ENCODE results near the gene PRKAG2.
"Not testable (repeated sequence)": the region's sequence is repeated elsewhere in the genome, so short reads cannot be mapped to it uniquely, and the experiment has no call there.

PRKAG2 gene

GRCh38 chr7:151885202-151885580, 8.3 kb upstream of the PRKAG2 start:
- in situ Hi-C loops (cut with MboI; ENCODE audit: low sequenced_read_pairs), result no loop called here

DNA sequence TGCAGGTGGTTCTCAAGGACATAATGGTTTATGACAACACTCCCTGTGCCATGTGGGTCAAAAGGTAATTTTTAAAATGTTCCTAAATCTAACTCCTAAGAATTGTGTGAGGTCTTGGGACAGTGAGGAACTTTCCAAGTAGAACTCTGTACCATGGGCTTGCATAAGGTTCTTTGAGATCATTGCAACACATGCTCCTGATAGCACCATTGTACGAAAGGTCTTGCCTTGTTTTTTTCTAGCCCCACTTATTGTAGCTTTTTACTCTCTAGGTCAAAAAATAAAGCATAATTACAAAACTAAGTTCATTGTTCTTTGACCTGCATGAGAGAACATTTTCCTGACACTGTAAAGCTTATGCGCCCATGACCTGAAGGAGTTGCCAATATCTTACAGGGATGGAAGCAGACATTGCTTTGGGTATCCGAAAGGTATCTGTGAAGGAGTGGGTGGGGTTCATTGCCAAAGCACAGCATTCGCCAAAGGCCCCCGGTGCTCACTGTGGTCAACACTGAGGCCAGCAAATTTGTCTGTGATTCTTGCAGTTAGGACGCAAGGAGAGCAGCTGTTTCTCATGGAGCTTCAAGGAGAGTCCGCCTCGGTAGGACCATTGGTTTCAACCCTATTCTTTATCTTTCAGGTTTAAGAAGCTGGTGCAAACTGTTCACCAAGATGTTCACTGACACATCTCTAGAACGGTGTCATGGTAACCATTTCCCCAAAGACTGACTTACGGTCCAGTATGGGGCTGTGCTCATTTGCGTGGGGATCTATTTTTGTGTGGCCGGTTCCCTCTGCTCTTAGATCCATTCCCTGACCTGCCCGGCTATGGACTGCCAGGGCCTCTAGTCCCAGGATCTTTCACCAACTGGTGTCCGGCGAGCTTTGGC, 7.6 kb upstream of the PRKAG2 start:
- in situ Hi-C loops (cut with MboI; ENCODE audit: low sequenced_read_pairs), result no loop called here

DNA sequence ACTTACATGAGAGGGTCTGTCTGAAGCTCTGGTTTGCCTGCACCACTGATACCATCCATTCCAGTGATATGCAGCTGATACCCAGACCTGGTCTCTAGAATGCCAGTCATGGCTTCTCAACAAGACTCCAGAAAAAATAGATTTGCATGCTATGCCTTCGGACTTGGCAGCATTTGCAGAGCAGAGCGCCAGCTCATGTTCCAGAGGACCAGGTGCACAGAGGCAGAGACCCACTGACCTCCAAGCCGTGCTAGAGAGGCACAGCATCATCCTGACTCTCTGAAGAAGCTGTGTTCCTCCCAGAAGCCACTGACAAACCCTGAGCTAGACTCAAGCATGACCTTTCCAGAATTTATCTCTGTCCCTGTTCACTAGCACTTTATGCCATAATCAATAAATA, 6.9 kb upstream of the PRKAG2 start:
- in situ Hi-C loops (cut with MboI; ENCODE audit: low sequenced_read_pairs), result no loop called here

DNA sequence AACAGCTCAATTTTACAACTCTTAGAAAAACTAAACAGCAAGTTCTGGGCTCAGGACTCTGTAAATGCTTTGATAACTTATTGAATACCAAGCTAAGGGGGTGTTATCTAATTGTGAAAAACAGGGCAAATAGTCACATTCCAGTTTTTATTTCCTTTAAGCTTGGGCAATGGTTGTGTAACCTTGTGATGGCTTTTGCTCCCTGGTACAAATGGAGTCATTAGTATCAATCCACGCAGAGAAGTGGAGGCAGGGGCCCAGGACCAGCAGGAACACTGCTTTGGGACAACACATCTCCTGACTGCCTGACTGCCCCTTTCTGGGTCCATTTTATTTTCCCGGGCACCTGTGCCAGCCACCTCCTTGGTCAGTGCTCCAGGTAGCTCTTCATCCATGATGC, 5.8 kb upstream of the PRKAG2 start:
- in situ Hi-C loops (cut with MboI; ENCODE audit: low sequenced_read_pairs), result no loop called here

GRCh38 chr7:151880688-151881087, 3.8 kb upstream of the PRKAG2 start:
- in situ Hi-C loops (cut with MboI; ENCODE audit: low sequenced_read_pairs), result no loop called here

GRCh38 chr7:151877911-151878835, 1.3 kb upstream of the PRKAG2 start:
- in situ Hi-C loops (cut with MboI; ENCODE audit: low sequenced_read_pairs), result no loop called here

GRCh38 chr7:151875942-151876898, 695 bp downstream of the PRKAG2 start:
- in situ Hi-C loops (cut with MboI; ENCODE audit: low sequenced_read_pairs), result no loop called here

- in situ Hi-C loops (cut with MboI; ENCODE audit: low sequenced_read_pairs), result not testable (repeated sequence)
Observed at GRCh38 chr7:151874479-151874878, 2.4 kb downstream of the PRKAG2 start.

DNA sequence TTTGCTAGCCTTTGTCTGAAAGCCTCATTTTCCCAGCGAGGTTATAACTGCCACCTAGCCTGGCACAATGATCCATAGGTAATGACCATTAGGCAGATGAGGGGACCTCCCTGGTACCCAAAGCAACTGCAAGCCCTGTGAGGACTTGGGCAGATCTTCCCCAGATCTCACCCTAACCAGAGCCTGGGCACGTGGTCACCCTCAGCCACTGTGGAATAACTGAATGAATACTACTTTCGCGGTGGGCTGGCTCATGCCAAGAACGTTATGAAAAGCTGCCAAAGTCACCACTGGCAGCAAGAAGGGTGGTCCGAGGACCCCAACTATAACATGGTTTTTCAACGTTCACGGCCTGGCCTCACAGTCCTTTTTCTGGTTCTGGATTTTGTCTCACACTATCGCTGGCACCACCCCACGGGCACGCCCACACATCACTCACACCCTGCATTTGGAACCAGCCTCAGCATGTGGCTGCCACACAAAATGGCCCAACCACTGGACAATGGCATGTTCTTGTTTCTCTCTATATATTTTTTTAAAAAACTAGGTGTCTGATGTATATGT, 3.4 kb downstream of the PRKAG2 start:
- in situ Hi-C loops (cut with MboI; ENCODE audit: low sequenced_read_pairs), result no loop called here

GRCh38 chr7:151872531-151873401, 4.1 kb downstream of the PRKAG2 start:
- in situ Hi-C loops (cut with MboI; ENCODE audit: low sequenced_read_pairs), result no loop called here

DNA sequence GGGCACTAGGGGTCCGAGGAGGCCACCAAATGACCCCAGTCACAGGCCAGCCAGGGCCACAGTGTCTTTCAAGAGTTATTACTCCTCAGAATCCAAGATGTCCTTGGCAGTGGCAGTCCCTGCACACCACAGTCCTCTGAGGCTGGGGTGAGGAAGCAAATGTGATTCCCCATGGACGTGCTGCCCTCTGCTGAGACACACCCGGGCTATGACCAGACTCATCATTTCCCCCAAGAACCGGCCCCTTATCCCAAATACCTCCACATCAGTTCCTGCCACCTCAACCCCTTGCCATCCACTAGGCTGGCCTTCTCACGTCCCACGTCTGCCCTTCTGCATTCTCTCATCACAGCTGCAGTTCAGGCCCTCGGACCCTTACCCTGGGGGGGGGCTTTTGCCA, 5.0 kb downstream of the PRKAG2 start:
- in situ Hi-C loops (cut with MboI; ENCODE audit: low sequenced_read_pairs), result no loop called here

DNA sequence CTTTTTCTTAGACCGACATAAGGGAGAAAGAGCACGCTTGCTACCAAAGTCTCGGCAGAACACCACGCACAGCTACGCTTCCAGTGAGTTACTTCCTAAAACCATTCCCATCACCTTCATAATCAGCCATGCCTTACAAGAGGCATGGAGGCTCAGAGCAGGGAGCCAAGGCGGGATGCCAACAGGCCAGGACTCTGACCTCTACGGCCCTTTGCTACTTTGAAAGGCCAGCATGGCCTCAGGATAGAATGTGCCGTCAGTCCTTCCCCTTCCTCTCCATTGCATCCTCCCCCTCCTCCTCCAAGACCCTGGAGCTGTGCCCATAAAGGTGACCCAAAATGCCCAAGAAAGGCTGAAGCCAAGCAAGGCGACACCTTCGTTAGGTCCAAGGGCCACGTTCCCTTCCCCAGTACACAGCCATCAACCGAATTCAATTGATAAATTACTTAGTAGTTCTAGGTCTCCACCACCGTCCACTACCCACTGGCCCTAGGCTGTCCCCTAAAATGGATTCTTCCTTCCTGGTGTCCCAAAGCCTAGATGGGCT, 5.7 kb downstream of the PRKAG2 start:
- in situ Hi-C loops (cut with MboI; ENCODE audit: low sequenced_read_pairs), result no loop called here

DNA sequence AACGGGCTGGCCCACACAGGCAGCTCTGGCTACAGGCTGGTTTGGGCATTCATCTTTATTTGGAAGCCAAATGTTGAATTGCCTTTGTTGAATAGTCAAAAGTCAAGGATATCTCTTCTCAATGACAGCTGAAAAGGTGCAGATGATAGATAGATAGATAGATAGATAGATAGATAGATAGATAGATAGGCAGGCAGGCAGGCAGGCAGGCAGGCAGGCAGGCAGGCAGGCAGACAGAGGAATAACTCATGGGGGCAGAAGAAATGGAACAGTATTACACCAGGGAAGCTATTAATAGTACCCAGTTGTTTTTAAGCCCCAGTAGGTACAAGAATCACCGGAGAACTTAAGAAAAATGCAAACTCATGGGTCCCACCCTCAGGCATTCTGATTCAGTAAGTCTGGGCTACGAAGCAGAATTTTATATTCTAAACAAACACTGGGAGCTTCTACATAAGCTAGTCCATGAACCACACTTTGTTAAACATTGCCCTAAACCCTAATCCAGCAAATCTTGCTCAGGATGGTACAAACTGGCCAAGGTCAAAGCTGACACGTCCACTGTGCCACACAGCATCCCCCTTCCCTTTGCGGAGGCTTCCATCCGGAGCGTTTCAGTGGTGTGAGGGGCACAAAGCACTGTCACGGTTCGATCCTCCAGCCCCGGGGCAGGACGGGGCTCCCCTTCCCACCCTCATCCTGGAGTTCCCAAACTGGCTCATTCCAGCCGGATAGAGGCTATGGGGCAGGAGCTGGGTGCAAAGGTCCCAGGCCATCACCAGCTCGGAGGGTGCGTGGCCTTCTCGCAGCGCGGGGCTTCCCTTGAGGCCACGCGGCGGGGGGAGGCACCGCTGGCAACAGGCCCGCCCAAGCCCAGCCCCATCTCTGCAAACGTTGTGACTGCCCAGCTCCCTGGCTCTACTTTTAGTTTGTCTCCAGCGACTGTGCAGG, 6.7 kb downstream of the PRKAG2 start:
- in situ Hi-C loops (cut with MboI; ENCODE audit: low sequenced_read_pairs), result no loop called here

DNA sequence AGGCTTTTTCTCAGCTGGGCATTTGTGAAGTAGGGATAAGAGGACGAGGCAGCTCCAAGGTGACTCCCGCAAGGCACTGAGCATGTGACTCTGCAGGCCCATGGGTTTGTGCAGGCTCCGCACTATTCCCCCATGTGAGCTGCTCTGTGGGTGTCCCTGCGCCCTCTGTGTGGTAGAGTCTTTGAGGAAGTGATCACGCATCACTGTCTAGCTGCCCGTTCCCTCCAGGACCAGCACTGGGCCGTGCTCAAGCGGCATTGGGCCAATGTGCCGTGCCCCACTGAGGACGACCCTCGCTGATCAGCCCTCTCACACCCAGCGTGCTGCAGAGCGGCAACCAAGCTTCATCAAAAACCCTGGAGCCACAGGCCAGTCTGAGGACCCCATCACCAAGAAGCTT, 7.5 kb downstream of the PRKAG2 start:
- in situ Hi-C loops (cut with MboI; ENCODE audit: low sequenced_read_pairs), result no loop called here

DNA sequence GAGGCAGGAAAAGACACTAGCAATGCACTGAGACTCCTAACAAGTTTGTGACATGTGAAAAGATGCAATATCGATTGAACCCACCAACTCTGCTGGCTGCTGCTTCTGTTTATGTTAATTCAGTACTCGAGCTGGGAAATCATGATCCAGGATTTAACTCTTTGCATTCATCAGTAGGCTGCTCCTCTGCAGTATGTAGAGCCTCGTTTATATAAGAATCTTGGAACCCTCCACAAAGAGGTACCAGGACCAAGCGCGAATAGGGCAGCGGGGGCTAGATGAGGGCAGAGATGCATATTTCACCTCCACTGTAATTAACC, 7.8 kb downstream of the PRKAG2 start:
- in situ Hi-C loops (cut with MboI; ENCODE audit: low sequenced_read_pairs), result no loop called here

DNA sequence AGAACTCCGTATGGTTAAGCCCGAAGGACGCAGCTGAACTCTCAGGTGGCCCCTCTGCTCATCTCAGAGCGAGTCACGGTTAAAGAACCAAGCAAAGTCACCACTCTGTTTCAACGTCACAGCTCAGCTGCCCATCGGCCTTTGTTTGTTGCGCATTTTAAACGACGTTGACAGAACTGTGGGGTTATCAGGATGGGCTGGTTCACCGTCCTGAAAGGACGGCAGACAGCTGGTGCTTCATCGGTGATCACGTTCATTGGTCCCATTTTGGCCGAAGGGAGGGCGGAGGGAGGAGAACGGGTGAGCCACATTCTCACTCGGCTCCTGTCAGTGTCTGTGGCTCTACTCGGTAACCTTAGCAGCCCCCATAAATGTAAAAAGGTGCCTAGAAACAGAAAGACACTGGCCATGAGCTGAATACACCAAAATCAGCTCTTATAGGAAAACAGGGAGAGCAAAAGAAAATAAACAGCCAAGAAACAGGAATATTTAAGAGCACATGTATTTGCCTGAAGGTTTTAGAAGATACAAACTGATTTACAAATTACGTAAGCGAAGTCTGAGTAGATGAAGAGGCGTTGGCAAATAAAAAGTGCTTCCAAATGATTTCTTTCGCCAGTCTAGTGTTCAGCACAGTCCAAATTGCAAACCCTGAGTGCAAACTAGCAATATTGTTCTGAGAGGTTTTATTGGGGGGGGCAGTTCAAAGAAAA, 8.4 kb downstream of the PRKAG2 start:
- in situ Hi-C loops (cut with MboI; ENCODE audit: low sequenced_read_pairs), result no loop called here

DNA sequence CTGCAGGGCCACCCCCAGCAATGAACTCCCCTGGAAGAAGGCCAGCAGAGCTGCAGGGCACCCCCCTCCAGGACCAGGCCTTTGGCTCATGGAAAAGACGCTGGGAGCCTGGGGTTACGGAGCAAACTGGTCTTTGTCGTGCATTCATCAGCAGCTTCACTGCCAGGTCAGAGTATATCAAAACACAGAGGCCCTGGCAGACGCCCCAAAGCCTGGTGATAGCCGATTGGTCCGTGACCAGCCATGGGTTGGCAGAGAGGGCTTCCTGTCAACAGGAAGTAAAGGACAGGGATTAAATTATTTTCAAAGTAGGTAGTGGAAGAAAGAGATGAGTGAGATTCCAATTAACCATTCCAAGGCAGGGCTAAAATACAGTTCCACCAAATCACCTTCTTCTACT, 9.0 kb downstream of the PRKAG2 start:
- in situ Hi-C loops (cut with MboI; ENCODE audit: low sequenced_read_pairs), result no loop called here
